Measurements from ENCODE around the gene TRIM40.
A peak's percentile ranks its signal among the peaks of the same experiment; 100 is the strongest.
"Not testable (repeated sequence)": the region's sequence is repeated elsewhere in the genome, so short reads cannot be mapped to it uniquely, and the experiment has no call there.

Gene TRIM40

DNA sequence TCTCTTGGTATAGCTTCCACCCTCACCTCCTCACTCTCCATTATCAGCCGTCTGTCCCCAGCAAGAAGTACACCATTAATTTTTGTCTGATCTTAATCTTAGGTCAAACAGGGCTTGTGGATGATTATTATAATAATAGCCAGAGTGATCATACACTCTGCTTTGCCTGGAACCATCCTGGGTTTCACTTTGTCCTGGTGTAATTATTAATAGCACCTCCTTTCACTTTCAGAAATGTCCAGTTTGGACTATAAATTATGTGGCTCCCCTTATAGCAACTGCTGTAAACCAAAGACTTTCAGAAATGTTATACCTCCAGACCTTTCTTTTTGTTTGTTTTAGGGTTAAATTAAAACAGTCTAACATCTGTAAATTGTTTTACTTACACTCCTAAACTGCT is 22.1 kb upstream of the TRIM40 start:
- DNase-seq: no peak

DNA sequence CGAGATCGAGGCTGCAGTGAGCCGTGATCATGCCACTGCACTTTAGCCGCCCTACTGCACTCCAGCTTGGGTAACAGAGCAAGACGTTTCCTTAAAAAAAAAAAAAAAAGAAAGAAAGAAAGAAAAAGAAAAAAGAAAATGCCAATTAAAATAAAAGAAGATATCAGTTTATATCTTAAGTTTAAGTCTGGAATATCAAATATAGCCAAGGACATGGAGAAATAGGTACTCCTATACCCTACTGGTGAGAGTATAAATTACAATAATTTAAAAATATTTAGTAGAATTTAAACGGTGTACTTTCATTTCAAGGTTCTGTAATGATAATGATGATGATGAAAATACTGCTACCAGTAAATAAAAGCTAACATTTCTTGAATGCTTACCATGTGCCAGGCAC is 19.2 kb upstream of the TRIM40 start:
- no peak for DNase-seq

DNA sequence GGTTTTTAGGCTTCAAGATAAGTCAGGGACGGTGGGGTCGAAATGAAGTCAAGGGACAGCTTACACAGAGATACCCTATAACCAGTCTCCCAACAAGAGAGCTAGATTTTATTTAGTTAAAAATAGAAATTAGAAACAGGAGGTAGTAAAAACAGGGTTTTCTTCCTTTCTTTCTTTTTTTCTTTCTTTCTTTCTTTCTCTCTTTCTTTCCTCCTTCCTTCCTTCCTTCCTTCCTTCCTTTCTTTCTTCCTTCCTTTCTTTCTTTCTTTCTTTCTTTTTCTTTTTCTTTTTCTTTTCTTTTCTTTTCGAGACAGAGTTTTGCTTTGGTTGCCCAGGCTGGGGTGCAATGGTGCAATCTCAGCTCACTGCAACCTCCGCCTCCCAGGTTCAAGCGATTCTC is 17.2 kb upstream of the TRIM40 start:
- not testable (repeated sequence) for DNase-seq

DNA sequence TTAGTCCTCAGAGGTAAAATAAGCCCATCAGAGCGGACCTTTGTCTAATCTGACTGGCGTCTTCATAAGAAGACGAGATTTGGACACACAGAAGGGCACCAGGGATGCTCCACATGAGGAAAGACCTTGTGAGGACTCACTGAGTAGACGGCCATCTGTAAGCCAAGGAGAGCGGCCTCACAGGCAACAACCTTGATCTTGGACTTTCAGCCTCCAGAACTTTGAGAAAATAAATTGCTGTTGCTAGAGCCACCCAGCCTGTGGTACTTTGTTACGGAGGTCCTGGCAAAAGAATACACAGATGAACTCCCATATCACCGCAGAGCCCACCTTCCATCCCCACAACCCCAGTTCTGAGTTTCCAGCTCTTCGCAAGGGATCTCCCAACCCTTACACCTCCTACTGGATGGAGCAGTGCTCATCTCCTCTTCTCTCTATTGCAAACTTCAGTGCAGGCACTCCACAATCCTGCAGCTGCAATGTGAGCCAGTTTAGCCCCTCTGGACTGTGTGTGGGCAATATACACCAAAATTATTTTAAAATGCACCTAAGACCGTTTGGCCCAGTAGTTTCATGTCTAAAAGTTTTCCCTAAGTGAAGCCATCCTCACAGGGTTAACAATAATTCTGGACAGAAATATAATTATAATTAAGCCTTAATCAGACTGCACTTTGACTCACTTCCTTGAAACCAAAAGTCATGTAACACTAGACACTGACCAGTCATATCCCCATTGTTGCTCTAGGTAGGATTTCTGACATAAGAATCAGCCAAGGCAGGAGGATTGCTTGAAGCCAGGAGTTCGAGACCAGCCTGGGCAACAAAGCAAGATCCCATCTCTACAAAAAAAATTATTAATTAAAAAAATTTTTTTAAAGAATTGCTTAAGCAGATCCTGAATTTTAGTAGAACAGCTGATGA is 14.2 kb upstream of the TRIM40 start:
- no peak for DNase-seq

DNA sequence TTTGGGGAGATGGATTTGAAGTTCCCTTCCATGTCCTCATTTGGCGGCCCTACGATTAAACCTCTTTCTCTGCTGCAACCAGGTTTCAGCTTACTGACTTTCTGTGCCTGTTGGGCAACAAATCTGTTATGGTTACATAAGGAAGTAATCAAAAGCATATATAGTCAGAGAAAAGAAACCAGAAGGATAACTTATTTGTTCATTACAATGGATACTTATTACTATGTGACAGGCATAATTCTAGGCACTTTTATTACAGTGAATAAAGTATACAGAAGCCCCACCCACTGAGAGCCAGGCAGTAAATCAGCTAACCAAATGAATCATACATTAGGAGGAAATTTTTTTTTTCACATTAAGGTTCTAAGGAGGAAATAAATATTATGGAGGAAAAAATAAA is 13.4 kb upstream of the TRIM40 start:
- DNase-seq: no peak

DNA sequence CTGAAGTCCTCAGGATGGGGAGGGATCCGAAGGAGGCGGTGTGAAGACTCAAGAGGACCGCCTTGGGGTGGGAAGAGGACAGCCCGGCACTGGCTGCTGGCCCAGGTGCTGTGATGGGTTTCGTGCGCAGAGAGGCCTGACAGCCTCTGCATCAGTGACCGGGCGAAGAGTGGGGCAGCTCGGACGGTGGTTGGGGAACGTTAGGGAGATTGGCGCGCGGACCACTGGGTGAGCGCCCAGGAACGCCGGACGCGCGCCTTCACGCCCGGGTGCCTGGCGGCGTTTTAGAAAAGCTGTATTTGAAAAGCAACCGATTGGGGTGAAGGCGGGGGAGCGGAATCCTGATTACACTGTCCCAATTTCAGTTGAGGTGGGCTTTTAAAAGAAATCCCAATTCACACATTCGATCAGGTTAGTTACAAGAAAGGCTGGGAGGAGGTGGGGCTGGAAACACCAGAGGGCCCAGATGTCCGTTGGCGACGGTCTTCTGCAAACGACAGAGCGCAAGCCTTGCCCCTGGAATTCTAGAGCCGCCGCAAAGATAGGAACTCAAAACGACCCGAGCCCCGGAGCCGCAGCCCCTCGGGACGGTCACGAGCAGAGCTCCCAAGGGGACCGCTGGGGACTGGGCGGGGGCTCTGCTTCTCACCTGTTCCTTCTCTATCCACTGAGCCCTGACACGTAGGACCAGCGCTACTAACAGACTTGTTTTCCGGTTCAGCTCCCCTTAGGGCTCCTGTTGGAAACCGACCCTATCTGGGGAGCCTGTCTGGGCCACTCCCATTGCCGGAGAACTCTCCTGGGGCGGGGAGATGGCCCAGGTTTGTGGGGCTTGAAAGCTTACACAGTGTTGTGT is 8.5 kb upstream of the TRIM40 start:
- no peak for DNase-seq

DNA sequence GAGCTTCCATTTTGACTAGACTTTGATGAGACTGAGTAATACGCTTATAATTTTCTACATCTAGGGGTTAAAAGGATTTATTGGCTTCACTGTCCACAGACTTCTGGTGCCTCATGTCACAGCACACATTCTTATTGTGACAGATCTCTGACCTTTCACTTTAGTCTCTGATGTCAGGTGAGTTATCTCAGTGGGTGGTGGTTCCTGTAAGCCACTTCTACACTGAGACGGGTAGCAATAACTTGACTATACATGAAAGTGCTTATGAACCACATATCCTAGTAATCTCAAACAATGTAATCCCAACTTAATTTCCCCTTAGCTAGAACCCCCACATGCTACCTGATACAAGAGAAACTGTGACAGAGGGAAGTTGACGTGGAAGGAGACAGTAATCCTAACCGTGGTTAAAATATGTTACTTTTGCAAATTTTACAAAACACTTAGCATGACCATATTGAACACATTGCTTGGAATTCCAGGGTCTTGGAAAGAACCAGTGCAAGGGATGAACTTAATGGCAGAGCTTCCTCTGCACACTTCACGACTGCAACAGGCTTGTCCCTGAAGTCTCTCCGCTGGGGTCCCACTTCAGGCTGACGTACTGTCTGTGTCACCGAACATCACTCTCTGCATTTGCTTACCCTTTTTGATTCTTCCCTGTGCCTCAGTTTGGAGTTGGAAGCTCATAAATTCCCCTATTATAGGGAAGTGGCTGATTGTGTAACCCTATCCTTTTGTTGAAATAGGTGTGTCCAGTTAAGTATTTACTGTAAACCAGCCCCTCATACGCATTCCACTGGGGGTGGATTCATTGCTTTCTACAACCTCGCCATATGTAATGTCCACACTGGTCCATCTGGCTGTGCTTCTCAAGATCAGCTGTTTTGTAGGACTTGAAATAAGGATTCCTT is 6.4 kb upstream of the TRIM40 start:
- DNase-seq: no peak

DNA sequence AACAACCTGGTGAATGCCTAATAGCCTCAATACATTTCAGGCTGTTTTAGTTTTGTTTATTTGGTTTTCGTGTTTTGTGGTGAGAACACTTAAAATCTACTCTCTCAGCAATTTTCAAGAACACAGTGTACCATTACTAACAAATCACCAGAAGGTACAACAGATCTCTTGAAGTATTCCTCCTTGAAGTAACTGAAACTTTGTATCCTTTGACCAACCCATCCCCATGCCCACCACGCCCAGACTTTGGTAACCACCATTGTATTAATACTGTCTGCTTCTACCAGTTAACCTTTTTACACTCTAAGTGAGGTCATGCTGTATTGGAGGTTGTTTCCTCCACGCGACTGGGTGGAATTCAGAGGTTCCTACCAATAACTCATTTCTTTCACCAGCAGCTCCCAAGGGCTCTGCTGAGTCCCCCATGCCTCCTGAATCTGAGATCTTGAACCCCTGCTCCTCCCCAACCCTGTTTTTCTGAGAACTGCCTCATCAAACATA is 5.7 kb upstream of the TRIM40 start:
- no peak for DNase-seq

DNA sequence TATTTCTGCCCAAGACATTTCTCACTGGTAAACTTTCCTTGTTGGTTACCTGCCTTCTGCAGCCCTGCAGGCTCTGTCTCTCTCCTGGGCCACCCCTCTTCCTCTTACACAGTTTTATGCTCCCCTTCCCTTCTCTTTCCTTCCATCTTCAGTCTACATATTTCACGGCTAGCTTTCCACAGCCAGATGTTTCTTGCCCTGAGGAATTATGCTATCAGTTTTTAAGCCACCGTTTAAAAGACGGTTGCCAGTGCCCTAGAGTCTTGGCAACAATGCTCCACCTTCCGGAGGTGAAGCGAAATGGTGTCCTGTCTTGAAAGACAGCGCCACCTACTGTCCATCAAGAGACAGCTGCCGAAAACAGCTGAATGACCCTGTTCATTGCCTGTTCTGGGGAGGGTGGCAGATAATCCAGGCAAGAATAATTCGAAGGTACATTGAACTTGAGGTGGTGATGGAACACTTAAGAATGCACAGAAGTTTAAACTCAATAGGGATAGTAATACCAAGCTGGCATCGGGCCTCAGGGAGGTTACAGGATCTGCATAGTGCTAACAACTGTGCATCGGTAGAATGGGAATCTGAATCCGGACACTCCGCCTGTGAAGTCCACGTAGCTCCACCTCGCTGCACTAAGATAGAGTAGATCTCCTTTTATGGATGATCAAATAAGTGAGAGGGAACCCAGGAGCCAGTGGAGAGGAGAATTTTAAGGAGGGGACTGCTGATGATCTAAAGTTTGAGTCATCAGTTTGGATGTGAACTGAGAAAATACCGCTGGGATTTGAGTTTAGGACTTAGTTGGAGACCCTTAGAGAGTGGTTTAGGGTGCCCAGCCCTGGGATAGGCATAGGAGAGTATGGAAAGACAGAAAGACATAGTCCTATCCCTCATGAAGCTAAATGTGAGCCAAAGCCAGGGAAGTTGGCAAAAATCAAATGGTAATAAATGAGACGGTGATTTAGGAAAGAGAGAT is 4.8 kb upstream of the TRIM40 start:
- peak; percentile 53 for DNase-seq

DNA sequence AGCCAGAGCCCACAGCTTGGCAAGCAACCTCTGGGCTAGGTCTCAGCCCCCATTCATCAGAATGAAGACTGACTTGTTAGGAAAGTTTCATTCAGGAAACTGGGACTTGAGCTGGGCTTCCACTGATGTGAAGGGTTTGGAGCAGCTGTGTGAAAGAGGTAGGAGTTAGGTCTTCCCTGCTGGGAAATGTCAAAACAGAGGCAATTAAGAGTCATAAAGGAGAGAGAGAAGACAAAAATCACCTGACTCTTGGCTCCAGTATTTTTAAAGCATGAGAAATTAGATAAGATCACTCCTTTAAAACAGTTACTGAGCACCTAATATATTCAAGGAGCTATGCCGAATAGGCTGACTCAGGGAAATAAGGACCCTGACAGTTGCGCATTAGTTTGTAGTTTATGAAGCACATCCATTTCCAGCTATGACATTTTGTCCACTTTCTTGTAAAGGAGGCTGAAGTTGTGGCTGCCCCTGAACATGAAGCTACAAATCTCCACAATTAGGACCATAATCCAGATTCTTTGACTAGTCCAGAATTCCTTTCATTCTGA is 3.9 kb upstream of the TRIM40 start:
- no peak for DNase-seq

DNA sequence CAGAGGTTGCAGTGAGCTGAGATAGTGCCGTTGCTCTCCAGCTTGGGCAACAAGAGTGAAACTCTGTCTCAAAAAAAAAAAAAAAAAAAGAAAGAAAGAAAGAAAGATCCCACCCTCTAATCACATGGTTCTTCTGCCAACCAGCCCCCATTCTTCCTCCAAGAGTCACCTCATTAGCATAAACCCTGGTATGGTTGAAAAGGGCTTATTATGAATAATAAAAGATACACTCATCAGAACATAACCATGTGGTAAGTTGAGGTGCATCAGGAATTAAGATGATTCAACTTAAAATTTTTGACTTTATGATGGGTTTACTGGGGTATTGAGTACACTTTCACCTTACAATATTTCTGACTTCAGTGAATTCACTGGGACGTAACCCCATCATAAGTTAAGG is 793 bp upstream of the TRIM40 start:
- DNase-seq: no peak

DNA sequence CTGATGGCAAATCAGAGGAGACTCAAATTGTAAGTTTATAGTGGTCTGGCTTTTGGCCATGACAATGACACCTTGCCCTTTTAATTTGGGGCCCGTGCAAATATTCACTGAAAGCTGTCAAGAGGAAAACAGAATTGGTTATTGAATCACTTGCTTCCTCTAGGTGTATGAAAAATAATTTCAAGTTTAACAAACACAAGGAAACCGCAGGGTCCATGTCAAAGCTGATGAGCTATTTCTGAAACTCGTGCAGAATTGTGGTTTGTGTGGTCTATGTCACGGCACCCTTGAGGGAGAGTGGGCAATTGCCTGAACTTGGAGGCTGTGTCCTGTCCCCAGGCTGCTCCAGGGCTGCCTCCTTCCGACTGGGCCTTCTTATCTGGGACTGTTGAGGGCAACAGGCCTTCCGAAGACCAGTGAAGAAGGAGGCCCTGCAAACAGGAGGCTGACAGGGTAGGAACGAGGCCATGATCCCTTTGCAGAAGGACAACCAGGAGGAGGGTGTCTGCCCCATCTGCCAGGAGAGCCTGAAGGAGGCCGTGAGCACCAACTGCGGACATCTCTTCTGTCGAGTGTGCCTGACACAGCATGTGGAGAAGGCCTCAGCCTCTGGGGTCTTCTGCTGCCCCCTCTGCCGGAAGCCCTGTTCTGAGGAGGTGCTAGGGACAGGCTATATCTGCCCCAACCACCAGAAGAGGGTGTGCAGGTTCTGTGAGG is 788 bp downstream of the TRIM40 start:
- no peak for DNase-seq

DNA sequence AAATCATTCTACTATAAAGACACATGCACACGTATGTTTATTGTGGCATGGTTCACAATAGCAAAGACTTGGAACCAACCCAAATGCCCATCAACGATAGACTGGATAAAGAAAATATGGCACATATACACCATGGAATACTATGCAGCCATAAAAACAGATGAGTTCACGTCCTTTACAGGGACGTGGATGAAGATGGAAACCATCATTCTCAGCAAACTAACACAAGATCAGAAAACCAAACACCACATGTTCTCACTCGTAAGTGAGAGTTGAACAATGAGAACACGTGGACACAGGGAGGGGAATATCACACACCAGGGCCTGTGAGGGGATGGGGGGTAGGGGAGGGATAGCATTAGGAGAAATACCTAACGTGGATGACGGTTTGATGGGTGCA is 4.3 kb downstream of the TRIM40 start:
- not testable (repeated sequence) for DNase-seq

DNA sequence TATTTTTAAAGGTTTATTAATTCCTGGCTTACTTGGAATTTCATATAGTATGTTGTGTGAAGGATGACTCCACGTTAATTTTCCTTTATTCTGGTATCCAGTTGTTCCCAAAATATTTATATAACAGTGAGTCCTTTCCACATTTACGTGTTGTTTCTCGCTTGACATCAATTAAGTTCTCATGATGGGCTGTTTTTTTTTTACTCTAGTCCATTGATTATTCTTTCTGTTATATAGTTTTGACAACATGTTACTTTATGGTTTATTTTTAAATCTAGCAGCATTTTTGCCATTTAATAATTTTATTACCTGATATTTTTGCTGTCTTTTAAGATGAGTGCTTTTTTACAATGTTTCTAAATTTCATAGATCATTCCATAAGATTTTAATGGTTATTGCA is 6.7 kb downstream of the TRIM40 start:
- no peak for DNase-seq

DNA sequence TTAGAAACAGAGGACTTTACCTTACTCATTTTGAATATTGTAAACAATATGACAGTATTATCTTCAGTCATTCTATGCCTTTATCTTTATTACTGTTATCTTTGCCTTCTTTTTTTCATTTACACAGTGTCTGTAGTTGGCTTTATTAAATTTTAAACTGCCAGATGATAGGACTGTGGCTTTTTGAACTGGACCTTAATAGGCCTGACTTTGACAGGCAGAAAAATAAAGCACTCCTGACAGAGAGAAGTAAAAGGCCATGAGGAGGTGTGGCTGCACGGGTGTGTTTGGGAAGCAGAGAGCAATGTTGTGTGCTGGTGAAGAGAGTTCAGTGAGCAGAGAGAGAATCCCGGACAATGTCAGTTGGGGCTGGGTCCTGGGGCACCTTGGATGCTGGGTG is 7.8 kb downstream of the TRIM40 start:
- DNase-seq: no peak

DNA sequence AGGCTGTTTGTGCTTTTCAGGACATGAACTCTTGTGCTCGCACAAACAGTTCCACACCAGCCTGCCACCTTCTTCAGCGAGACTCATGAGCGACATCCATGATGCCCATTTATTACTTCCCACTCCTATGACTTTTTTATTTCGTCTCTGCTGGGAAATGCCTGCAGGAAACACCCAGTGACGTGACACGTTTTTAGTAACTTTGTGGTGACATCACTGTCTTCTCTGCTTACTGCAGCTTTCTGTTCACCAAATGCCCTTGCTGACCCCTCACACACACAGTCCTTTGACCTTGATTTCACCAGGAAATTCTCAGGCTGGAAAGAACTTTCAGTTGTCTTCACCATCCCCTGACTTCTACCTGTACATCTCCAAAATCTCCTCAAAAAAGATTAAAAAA is 8.9 kb downstream of the TRIM40 start:
- DNase-seq: no peak

DNA sequence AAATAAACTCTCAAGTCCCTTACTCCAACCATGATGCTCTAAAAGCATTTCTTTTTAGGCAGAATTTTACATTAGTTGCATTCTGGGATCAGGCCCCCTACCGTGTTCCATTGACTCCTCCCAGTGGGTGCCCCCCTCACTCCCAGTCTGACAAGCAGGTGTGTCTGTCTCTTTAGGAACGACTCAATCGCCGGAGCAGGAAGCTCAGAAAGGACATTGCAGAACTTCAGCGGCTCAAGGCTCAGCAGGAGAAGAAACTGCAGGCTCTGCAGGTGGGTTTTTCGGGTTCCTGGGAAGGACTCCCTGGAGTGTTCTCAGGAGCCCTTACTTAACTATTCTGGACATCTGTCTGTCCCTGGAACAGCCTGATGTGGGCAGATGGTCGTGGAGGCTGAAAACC is 9.9 kb downstream of the TRIM40 start:
- no peak for DNase-seq

DNA sequence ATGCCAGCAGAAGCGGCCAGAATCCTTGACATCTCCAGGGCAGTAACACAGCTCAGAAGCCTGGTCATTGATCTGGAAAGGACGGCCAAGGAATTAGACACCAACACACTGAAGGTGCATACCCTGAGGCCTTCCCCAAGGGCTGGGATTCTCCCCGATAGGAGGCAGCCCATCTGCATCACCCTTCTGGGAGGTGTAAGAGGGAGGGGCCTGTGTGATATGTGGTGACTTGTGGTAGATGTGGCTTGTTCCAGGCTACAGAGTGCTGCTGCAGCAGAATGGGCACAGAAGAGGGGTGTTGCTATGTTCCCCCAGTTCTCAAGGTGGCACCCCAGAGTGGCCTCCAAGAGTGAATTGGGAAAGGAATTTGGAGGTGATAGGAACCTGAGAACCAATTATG is 11.2 kb downstream of the TRIM40 start:
- DNase-seq: no peak

DNA sequence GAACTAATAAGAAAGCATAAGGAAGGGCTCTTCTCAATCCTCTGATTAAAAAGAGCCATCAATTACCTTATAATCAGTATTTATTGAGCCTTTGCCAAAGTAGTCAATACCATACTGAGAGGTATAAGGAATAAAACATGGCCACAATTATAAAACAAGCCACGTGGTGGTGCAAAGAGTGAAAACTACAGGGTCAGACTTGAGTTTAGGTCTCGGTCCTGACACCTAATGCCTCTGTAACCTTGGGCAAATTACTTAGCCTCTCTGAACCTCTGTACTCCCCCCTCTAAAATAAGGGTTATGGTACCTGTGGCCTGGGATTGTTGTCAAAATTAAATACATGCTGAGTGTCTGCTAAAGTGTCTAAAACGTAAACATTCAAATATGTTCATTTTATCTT is 13.3 kb downstream of the TRIM40 start:
- DNase-seq: no peak

DNA sequence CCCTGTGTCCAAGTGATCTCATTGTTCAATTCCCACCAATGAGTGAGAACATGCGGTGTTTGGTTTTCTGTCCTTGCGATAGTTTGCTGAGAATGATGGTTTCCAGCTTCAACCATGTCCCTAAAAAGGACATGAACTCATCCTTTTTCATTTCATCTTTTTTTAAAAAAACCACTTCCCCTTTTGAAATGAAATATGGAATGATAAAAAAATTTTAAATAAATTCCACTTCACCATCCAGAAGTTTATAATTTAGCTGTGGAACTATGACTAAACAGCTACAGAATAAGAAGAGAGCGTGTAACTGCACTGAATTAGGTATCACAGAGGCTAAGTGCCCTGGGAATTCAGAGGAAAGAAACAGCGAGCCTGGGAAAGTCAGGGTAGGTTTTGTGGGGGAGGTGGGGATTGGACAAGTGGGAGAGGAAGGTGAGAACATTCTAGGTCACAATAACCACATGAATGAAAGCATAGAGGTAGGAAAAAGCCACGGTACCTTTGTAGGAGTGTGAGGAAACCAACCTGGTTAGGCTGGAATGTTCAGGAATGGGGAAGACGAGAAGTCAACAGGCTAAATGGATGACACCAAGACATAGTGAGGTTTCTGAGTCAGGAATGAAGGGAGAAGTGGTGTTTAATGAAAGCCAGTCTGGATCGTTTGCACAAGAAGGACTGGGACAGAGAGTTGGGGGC is 14.1 kb downstream of the TRIM40 start:
- DNase-seq: no peak
